ENCODE data around the gene RABL3.
"Not testable (repeated sequence)": the region's sequence is repeated elsewhere in the genome, so short reads cannot be mapped to it uniquely, and the experiment has no call there.

Gene RABL3

GRCh38 chr3:120642368-120642948, 99.9 kb downstream of the RABL3 start:
- no peak for DNase-seq

GRCh38 chr3:120641696-120642246, 100.5 kb downstream of the RABL3 start:
- DNase-seq: no peak

GRCh38 chr3:120640231-120640630, 102.1 kb downstream of the RABL3 start:
- DNase-seq: no peak

- not testable (repeated sequence) for DNase-seq
These were observed 103.5 kb downstream of the RABL3 start for GRCh38 chr3:120638820-120639219.

- no peak for DNase-seq
These were observed 104.3 kb downstream of the RABL3 start for GRCh38 chr3:120637851-120638559.

- no peak for DNase-seq
These were observed 105.4 kb downstream of the RABL3 start for GRCh38 chr3:120636795-120637401.
